Left colon (tissue), 2 donors: ENCODE data around the gene AUTS2. TPM values are rescaled to one million over a fixed set of nuclear protein-coding genes. Genes with fewer than 3 reads are reported as not detected.

ENCODE experiments used
- ATAC-seq: fragments of 200-7000 bp; cut with Tn5 transposase; one replicate; pipeline ENCODE4 v1.9.1; 2020; ENCODE audit warnings: mild to moderate bottlenecking, moderate library complexity
- DNase-seq, 2 donors: peaks; one replicate each; pipeline ENCODE4 v3.0.0-alpha.2; 2020
- intact Hi-C, 2 donors: fragments of 100-400 bp; cut with DNase I in 1 of 2; cut with micrococcal nuclease in 1 of 2; formaldehyde crosslinking; loops; one replicate each; pipeline versions ENCODE4 v1.11.2 to v1.14.0; 2022; cut with DNase I, micrococcal nuclease
- total RNA-seq, 2 donors: library from RNA; stranded (reverse); fragmentation: NEBNext Ultra II Directional; extraction: Animal tissue kit (Norgen Biotek cat#: 25700); gene quantifications; one replicate each; pipeline ENCODE4 v1.2.1, GENCODE V29; 2021
- donor health status: DM: no; HTN: no; CAD: no.
- donor health status: DM: yes; HTN: yes; CAD: no.

AUTS2 gene
- total RNA-seq, 2 donors from 2014 or later, result 43.3 to 44.2 TPM

DNA sequence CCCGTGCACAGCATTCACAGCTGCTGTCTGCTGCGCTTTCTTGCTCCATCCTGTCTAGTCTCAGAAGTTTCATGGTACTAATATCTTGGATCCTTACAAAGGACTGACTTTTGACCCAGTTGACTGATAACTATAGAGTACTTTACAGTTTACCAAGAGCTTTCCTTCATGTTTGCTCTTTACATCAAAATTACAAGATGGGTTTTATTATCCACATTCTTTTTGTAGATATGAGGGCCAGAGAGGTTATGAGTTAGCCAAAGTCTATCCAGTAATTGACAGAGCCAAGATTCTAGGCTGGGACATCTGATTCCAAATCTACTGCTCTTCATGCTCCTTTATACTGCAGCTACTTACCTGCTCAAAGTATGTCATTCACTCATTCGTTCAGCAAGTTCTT lies 218.2 kb downstream of the AUTS2 start:
- ATAC-seq (no peak), DNase-seq (no peak)
- intact Hi-C loops, result no loop called here

DNA sequence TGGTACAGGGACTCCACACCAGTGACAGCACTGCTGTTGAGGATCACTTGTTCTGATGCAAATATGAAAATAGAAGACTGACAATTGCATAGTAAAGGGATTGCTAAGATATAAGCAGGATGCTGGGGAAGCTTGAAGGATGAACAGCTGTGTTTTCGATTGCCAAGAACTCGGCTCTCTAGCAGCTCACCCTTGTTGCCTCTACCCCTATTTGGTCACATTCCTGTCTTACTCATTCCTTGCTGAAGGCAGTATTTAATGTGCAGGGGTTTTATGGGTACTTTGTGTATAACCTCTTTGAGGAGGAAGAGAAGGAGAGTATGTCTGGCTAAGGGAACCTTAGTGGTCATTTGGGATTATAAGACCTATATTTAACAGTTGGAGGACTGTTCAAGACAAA lies 218.8 kb downstream of the AUTS2 start:
- intact Hi-C loops, result no loop called here
- ATAC-seq (no peak), DNase-seq (no peak)

GRCh38 chr7:69817841-69818635 lies 219.8 kb downstream of the AUTS2 start:
- no peak for ATAC-seq
- intact Hi-C loops, result no loop called here
- DNase-seq, result no peak

- DNase-seq, result no peak
- no peak for ATAC-seq
- intact Hi-C loops, result no loop called here
These were observed 220.5 kb downstream of the AUTS2 start for GRCh38 chr7:69818636-69819332.

DNA sequence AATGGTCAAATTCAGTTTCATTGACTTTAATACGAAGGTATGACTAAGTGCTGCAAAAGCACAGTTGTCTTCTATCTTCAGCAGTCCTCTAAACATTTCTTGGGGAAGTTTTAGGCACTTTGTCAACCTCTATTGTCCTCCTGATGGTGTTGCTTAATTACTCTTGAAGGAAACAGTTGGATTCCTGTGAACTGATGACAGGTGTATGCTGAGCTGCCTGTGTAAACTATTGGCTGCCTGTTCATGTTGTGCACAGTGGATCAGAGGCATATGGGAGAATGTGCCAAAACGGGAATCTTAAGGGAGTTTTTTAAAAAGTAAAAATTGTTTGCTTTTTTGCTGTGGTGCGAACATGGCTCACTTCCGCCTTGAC lies 221.0 kb downstream of the AUTS2 start:
- no peak for DNase-seq
- ATAC-seq, result no peak
- intact Hi-C loops, result no loop called here

DNA sequence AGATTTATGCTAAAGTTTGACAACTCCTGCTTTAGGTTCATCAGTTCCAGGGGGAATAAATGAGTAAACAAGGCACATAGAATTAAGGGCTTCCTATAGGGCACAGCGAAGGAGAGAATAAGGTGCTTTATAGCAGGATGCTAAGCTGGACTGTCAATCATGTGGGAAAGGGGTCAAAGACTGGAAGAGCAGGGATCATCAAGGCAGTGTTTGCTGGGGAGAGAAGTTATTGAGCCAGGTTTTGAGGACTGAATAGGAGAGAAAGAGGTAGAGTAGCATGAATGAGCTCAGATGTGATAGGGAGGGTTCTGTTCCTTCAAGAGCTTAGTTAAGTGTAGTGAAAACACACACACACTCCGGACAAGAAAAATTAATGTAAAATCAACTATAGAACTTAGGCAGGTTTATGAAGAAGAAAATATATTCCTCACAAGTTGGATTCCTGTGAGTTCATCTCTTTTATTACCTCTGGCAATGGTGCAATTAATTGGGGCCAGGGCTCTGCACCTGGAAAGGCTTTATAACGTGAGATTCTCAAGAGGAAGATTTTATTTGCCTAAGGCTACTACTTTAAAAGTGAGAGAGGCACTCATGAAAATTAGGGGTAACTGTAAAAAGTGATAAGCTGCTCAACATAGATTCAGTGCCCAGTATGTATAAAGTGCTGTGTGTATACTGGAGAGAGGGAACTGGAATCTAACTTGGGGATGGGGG lies 222.4 kb downstream of the AUTS2 start:
- intact Hi-C loops, result no loop called here
- no peak for ATAC-seq
- DNase-seq, result no peak

- intact Hi-C loops, result no loop called here
These were observed 224.1 kb downstream of the AUTS2 start for GRCh38 chr7:69822386-69822785.

DNA sequence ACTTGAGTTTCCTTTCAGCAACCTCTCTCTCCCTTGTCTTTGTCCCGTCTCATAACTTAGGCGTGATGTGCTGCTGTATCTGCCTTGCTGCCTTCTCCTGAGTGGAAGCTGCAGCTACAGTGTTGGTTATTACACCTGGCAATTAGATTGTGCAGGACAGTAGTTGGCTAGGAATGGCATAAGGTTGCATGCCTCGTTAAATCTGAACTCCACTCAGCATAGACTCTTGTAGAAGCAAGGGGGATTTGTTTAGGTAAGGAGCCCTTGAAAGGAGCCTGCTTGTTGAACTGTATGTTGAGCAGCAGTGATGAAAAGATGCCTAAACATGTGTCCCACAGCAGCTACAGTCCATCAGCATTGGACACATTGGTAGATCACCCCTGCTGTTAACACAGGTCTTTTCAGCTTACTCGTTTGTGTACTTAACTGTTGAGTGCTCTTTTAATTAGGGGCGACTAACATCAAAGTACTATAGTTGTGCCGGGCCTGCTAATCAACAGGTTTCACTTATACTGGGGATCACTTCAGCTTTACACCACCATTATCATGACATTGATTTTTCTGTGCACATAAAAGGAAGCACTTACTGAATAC lies 225.0 kb downstream of the AUTS2 start:
- no peak for ATAC-seq
- intact Hi-C loops, result no loop called here
- DNase-seq, result no peak

More at GRCh38 chr7:69822386-69822785, 224.1 kb downstream of the AUTS2 start:
- ATAC-seq (no peak), DNase-seq (no peak)

DNA sequence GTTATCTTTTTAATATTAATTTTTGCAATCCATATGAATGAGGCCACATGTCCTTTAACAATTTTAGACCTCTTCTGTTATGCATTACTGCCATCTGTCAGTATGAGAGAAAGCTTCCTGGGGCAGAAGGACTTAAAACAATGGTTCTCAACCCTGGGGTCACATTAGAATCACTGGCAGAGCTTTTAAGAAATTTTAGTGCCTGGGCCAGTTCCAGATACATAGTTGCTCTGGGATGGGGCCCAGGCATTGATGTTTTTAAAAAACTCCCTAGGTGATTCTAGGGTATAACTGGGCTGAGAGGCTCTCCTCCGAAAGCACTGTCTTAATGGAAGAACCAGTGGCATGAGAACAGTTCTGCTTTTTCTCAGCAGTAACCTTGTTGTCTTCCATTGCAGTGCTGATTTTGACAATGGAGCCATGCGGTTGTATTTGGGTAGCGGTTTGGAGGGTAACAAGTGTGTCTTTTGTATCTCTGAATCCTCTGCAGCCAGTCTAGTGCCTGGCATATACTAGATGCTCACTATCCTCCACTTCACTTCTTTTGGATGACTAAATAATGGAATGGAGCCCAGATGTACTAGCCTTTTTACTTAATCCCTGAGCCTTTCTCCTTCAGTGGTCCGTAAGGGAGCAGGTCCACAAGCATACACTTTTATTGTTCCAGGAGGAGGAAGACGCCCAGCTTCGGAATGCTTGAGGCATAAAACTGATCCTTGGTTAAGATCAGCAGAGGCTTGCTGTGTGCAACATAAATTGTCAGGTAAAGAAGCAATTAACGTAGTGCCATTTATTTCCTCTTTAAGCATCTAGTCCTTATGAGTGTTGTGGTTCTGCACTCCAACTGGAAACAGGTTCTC lies 227.1 kb downstream of the AUTS2 start:
- DNase-seq (no peak), ATAC-seq (no peak)
- intact Hi-C loops, result no loop called here

DNA sequence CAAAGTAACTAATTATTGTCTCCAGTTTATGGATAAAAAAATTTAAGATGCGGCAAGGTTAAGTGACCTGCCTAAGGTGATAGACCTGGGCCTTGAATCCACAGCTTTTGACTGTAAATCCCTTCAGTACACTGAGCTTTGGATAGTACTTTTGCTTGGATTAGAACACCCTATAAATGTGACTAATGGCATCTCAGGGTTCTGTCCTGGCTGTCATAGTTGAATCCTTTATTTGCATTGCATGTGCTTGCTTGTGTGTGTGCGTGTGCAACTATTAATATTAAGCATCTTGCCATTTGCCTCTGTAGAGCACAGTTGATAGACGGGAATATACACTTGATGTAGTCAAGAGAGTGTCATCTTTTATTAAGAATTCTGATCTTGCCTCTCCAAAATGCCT lies 228.0 kb downstream of the AUTS2 start:
- intact Hi-C loops, result no loop called here
- DNase-seq (no peak), ATAC-seq (no peak)

DNA sequence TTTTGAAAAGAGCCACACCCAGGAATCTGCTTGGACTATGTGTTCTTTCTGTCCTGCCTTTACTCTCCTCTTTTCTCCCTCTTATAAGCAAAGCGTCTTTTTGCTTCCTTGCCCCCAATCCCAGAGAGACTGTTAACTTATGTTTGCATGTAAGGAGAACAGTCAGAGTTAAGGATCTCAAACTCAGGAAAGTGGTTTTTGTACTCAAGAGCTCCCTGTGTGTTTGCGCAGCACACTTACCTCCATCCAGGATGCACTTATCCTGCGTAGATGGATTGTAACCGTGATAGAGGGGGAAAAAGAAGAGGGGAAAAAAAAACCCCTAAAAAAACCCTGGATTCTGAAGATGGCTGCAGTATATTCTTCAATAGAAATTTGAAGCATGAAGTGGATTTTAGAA lies 228.9 kb downstream of the AUTS2 start:
- no peak for ATAC-seq
- intact Hi-C loops, result no loop called here
- DNase-seq, result no peak

- DNase-seq (no peak), ATAC-seq (no peak)
- intact Hi-C loops, result no loop called here
These were observed 229.3 kb downstream of the AUTS2 start for GRCh38 chr7:69827558-69827957.

GRCh38 chr7:69832356-69832755 lies 234.1 kb downstream of the AUTS2 start:
- DNase-seq (no peak), ATAC-seq (no peak)
- intact Hi-C loops, result no loop called here

GRCh38 chr7:69833964-69834363 lies 235.7 kb downstream of the AUTS2 start:
- intact Hi-C loops, result no loop called here
- no peak for ATAC-seq
- DNase-seq, result no peak

- intact Hi-C loops, result no loop called here
- no peak for DNase-seq
- ATAC-seq, result no peak
These were observed 238.4 kb downstream of the AUTS2 start for GRCh38 chr7:69836702-69837101.

- DNase-seq (no peak), ATAC-seq (no peak)
- intact Hi-C loops, result no loop called here
These were observed 239.3 kb downstream of the AUTS2 start for GRCh38 chr7:69837387-69838068.

DNA sequence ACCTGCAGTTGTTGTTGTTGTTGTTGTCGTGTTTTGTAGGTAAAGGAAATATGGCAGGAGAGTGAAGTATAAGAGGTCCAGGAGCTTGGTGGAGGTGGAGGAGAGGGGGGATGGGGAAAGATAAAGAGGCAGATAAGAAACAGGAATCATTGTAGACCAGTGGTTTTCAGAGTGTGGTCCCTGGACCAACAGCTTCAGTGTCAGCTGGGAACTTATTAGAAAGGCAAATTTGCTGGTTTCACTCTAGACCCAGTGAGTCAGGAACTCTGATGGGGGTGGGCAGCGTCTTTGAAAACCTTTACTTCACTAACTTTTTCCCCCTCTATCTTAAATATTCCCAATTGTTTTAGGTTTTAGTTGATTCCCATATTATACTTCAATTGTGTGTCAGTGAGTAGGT lies 241.5 kb downstream of the AUTS2 start:
- intact Hi-C loops, result no loop called here
- ATAC-seq (no peak), DNase-seq (no peak)

DNA sequence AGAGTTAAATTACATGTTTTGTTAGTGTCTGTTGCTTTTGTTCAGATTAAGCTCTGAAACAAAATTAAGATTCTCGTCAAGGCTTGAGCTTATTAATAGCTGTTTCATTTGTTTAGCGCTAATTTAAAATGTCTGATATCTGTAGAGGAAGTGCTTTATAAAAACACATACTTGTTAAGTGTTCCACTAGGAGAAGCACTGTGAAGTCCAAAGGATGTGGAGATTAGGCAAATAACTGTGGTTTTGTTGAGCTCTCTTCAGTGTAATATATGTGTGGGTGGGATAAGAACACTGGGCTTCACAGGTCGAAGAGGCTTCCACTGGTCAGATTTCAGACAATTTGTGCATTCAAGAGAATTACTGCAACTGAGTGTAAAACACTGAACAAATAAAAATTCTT lies 242.0 kb downstream of the AUTS2 start:
- ATAC-seq (no peak), DNase-seq (no peak)
- intact Hi-C loops, result no loop called here
